ACHN (cell line): ENCODE results near the gene CKMT2.

Source experiments
- DNase-seq: peaks from one replicate; pipeline ENCODE4 v3.0.0-alpha.2; 2015
- in situ Hi-C: cut with HindIII; loops from 2 replicates; pipeline ENCODE4 v1.10.0; 2017; ENCODE audit warnings: low sequenced_read_pairs, low pct_ligation_motif_present, low pct_unique_long_range_greater_than_20kb

CKMT2 gene

GRCh38 chr5:81233080-81233634, at the start of gene CKMT2:
Gene CKMT2 (plus strand): TSS chr5:81233322. CDS start chr5:81251133, 17,811 bp downstream.
- no peak for DNase-seq

DNA sequence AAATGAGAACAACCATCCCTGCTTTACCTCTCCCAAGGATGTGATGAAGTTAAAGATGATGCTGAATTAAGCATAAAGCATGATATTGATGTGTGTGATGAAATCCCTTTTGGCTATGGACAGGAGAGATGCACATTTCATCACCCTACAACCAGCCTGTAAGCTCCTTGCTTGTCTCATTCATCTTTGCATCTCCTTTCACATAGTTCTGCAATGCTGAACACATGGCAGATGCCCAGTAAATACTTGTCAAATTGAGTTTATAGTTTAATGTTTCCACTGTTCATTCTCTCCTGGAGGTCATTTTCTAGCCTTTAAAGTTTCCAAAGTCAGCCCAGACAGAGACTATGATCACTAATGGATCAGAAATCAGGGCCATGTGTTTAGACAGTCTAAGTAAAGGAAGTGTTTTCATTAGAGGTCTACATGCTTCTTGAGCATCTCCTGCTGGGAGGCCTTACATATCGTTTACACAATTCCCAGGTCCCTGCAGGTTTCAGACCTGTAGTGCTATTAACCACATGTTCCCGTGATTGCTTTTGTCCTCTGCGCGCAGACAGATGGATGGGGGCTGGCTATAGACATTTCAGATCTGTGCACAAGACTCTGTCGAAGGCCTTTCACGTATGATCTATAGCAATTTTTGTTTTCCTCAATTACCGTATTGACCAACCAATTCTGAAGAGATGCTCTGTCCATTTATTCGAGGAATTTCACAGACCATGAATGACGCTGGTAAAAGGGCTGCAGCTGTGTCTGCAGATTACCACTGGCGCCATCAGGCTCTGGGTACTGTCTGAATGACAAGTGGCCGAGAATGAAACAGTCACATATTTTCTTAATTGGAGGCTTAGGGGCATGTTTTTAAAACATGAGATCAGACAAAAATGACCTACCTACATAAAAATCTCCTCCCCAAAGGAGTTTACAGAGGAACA, 49.0 kb upstream of the CKMT2 start:
- in situ Hi-C loops = no loop called here
- DNase-seq = no peak

More at GRCh38 chr5:81233080-81233634, at the start of gene CKMT2:
- in situ Hi-C loops = no loop called here

DNA sequence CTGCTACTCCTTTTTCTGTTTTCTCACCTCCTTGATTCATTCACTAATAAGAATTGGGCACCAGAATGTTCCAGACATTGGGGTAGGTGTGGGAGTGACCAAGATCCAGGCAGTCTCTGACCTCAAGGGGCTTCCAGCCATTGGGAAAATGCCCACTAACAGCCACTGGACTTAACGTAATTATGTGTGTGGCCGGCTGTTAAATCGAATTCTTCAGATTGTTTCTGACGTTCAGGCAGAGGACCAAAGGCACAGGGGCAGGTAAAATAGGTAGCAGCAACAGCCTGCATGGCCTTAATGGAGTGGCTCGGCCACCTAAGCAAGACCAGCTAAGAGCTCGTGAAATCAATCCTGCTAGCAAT, 48.4 kb upstream of the CKMT2 start:
- in situ Hi-C loops = no loop called here

DNA sequence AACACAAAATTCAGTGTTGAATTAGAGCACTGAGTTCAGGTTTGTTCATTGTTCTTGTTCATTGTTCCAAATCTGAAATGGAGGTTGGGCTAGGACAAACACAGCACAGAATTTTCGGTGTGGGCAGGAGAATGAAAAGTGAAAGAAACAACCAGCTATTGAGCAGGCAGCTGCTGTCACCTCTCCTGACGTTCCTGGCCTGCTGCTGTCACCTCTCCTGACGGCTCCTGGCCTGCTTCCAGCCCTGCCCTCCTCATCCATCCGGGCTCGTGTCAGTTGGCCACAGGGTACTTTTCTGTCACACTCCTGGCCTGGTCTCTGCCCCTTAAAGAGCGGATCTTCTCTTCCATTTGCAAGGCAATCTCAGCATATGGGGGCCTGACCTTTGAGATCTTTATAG, 45.2 kb upstream of the CKMT2 start:
- in situ Hi-C loops = no loop called here
- no peak for DNase-seq

More for the DNA sequence above, 48.4 kb upstream of the CKMT2 start:
- DNase-seq = no peak

- in situ Hi-C loops = no loop called here
- DNase-seq = no peak
Measured at GRCh38 chr5:81188962-81189361, 44.2 kb upstream of the CKMT2 start.

- in situ Hi-C loops = no loop called here
- DNase-seq = no peak
Measured at GRCh38 chr5:81189875-81190498, 43.1 kb upstream of the CKMT2 start.

- DNase-seq = no peak
- in situ Hi-C loops = no loop called here
Measured at GRCh38 chr5:81191726-81192372, 41.3 kb upstream of the CKMT2 start.

GRCh38 chr5:81192373-81192750, 40.8 kb upstream of the CKMT2 start:
- no peak for DNase-seq
- in situ Hi-C loops = no loop called here

GRCh38 chr5:81194633-81195334, 38.3 kb upstream of the CKMT2 start:
- in situ Hi-C loops = no loop called here
- DNase-seq = peak; percentile 68

DNA sequence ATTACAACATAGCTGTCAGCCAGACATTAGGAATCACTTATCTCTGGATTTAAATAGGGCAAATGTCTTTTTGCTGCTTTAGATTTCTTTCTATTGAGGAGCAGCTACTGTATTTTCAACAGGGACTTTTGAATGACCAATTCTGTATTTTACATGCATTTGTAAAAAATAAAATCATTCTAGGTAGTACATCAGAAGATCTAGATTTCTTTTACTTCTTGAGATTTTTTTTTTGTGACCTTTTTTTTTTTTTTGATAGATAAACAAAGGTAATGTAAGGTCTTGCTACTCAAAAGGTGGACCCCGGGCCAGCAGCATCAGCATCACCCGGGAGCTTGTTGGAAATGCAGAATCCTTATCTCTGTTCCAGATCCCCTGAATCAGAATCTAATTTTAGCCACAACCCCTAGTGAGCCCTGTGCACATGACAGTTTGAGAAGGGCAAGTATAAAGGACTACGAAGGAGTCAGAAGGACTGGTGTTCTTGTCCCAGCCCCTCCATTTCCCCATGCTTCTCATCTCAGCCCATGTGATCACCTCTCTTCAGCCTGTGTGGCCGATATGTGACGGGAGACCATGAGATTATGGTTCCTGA, 37.7 kb upstream of the CKMT2 start:
- in situ Hi-C loops = no loop called here
- DNase-seq = no peak

DNA sequence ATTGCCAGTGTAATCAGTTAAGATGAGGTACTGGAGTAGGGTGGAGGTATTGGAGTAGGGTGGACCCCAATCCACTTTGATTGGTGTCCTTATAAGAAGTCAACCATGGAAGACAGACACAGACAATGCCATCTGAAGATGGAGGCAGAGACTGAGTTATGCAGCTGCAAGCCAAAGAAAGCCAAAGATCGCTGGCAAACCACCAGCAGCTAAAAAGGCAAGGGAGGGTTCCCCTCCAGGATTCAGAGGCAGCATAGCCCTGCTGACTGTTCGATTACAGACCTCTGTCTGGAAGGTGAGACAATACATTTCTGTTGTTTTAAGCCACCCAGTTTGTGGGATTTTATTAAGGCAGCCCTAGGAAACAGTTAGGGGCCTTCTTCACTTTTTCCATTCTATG, 30.5 kb upstream of the CKMT2 start:
- in situ Hi-C loops = no loop called here
- no peak for DNase-seq

DNA sequence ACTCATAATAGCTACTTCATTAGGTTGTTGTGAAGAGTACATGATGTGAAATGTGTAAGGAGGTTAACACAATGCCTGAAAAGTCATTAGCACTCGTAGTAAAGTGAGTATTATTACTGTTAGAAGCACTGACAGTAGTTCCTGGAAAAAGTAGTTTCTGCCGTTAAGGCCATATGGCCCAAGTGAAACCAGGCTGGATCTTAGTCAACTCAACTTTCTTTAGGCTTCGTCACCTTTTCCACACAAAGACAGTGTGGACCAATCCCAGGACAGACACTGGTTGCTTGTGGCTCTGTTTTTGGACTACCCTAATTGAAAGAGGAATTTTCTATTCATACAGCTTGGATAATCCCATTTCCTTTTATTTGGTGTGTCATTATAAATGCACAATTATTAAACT, 29.4 kb upstream of the CKMT2 start:
- no peak for DNase-seq
- in situ Hi-C loops = no loop called here

DNA sequence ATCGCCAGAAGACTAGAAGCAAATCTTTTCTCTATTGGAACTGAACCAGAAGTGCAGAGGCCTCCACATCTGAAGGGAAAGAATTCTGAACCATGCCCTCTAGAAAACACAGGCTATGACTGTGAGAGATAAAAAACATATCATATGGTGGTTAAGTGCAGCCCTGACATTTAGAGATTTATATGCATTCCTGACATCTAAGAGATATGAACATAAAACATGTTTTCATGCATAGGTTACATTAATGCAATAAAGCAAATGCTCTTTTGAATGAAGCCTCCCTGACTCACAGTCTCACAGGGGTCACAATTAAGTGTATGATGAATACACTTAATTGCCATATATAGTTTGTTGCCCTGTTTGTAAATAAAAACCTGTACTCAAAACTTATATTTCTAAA, 28.9 kb upstream of the CKMT2 start:
- no peak for DNase-seq
- in situ Hi-C loops = no loop called here

DNA sequence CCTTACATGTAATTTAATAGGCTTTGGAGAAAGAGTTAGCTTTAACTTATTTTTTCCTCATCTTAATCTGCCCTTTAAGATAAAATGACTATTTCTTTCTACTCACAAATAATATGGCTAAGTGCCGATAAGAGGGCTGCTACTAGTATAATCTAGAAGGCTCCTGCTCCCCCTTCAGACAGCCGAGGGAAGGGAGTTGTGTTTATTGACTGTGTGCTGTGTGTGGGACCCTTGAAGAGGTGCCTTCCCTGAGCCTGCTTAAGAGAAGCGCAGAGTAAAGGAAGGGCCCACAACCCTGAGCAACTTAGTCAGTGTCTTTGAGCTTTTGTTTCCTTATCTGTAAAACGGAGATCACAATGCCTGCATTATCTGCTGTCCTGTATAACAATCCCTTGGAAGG, 28.1 kb upstream of the CKMT2 start:
- in situ Hi-C loops = no loop called here
- no peak for DNase-seq

DNA sequence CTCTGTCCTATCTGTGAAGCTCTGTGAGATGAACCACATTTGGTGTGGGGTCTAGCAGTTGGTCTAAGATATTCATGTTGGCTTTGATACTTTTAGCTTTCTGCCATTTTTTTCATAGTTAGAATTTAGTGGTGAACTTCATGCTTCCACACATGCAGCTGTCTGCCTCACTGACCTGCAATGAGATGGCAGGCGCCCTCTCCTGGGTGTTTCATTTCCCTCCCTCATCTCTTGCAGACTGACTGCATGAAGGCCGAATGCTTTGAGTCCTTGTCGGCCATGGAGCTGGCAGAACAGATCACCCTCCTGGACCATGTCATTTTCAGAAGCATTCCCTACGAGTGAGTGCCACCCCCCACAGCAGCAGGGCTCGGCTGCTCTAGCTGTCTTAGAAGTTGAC, 26.1 kb upstream of the CKMT2 start:
- no peak for DNase-seq
- in situ Hi-C loops = no loop called here

GRCh38 chr5:81208904-81209303, 24.2 kb upstream of the CKMT2 start:
- no peak for DNase-seq
- in situ Hi-C loops = no loop called here

DNA sequence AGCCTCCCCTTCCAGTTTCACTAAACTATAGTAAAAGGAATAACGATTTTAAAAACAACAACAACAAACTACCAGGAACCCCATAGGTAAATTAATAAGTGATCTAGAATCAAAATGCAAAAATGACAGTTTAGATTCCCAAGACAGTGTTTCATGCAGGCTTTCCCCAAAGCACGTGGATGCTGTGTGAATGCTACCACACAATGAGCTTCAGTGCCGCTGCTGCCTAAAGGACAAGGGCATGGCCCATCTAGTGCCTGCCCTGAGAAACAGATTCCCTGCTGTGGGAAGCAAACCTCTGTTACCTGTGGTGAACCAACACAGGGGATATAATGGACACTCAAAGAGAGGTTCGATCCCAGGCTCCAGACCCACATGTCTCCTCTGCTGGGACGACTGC, 23.7 kb upstream of the CKMT2 start:
- no peak for DNase-seq

DNA sequence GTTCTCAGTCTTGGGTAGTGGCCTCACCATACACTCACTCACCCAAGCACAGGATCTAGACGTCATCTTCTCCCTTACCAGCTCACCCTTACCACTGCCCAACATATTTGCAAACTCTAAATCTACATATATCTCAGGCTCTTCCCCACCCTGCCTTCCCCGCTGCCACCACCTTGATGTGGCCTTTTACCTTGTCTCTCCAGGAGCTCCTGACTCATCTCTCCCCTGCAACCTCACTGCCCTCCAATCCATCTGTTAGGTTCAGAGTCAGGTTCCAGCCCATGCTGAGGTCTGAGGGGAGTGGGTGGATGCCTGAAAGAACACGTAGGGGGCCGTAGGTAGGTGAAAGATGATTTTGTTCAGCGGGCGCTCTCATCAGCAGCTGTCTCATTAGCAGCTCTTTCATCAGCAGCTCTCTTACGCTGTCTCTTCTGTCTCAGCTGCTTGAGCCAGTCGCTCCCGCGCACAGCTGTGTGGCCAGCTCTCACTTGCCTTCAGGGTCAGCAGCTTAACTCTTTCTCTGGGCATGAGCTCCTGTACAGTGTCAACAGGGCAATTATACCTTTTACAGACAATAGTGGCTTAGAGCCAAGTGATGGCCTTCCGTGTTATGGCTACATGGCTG, 23.1 kb upstream of the CKMT2 start:
- in situ Hi-C loops = no loop called here
- DNase-seq = no peak

More for the DNA sequence above, 23.7 kb upstream of the CKMT2 start:
- in situ Hi-C loops = no loop called here
